HFFc6 (cell line): ENCODE measurements around the gene NBAS. TPM values are rescaled to one million over a fixed set of nuclear protein-coding genes. Genes with fewer than 3 reads are reported as not detected.

Experiments
- DNase-seq: peaks from one replicate; pipeline ENCODE4 v3.0.0-alpha.2; 2018
- H3K27ac Mint-ChIP-seq: 2 replicates; pipeline ENCODE4 v1.8.0; 2020; ENCODE audit warnings: mild to moderate bottlenecking, mixed read lengths
- H3K27me3 Mint-ChIP-seq: 2 replicates; pipeline ENCODE4 v1.8.0; 2021; ENCODE audit warnings: mild to moderate bottlenecking, moderate library complexity, mixed read lengths; ENCODE audit not compliant: insufficient read depth
- H3K36me3 Mint-ChIP-seq: 2 replicates; pipeline ENCODE4 v1.8.0; 2021; ENCODE audit warnings: low read depth, mixed read lengths
- H3K4me1 Mint-ChIP-seq: 2 replicates; pipeline ENCODE4 v1.8.0; 2020; ENCODE audit warnings: low read depth, mixed read lengths
- H3K4me3 Mint-ChIP-seq: 2 replicates; pipeline ENCODE4 v1.8.0; 2020; ENCODE audit warnings: mild to moderate bottlenecking, moderate library complexity, mixed read lengths
- H3K9me3 Mint-ChIP-seq: 2 replicates; pipeline ENCODE4 v1.8.0; 2020; ENCODE audit warnings: mild to moderate bottlenecking, mixed read lengths
- total RNA-seq, 6 experiments: library from RNA; stranded (reverse); fragmentation: NEBNext Ultra II Directional; extraction: Animal tissue kit (Norgen Biotek cat#: 25700); gene quantifications; 2 replicates in 1 of 6; 3 replicates in 5 of 6; pipeline ENCODE4 v1.2.3, GENCODE V29; 2021
- TF ChIP-seq, protein P1 (sequence below): fragments of 200-600 bp; sonication (generic); IDR thresholded peaks from 2 replicates; pipeline ENCODE4 v1.5.0; 2021; ENCODE audit warnings: antibody characterized with exemption, mild to moderate bottlenecking

The NBAS gene
- total RNA-seq, 6 experiments from 2014 or later = 43.5 to 54.0 (median 52.2) TPM

DNA sequence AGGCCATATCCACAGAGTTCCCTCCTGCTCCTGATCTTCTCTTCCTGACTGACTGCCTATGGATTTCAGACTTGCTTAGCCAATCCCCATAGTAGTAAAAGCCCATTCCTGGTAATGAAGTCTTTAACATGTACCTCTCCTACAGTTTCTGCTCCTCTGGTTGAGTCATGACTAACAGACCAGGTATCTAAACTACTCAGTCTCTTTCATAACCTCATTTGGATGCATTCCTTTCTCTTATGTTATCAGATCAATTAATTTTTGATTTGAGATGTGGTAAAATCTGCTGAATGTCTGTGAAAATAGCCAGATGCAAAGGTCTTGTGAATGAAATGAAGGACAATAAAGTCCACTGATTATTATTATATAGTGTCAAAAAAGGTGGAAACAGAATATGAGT is 198.0 kb downstream of the NBAS start:
- DNase-seq = peak; percentile 45
- TF ChIP-seq, protein P1, sequence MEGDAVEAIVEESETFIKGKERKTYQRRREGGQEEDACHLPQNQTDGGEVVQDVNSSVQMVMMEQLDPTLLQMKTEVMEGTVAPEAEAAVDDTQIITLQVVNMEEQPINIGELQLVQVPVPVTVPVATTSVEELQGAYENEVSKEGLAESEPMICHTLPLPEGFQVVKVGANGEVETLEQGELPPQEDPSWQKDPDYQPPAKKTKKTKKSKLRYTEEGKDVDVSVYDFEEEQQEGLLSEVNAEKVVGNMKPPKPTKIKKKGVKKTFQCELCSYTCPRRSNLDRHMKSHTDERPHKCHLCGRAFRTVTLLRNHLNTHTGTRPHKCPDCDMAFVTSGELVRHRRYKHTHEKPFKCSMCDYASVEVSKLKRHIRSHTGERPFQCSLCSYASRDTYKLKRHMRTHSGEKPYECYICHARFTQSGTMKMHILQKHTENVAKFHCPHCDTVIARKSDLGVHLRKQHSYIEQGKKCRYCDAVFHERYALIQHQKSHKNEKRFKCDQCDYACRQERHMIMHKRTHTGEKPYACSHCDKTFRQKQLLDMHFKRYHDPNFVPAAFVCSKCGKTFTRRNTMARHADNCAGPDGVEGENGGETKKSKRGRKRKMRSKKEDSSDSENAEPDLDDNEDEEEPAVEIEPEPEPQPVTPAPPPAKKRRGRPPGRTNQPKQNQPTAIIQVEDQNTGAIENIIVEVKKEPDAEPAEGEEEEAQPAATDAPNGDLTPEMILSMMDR = no peak
- no peaks in the 10 kb centered on the region for H3K9me3 Mint-ChIP-seq
- H3K4me3 Mint-ChIP-seq = peak overlapping the region; percentile 9; the same call in 1 of the 2 replicates
- H3K36me3 Mint-ChIP-seq = peaks cover 17% of the 10 kb centered on the region
- H3K27ac Mint-ChIP-seq = peak overlapping the region; percentile 55
- H3K27me3 Mint-ChIP-seq = no peaks in the 10 kb centered on the region; the same call in 1 of the 2 replicates
- peaks cover 53% of the 10 kb centered on the region for H3K4me1 Mint-ChIP-seq

DNA sequence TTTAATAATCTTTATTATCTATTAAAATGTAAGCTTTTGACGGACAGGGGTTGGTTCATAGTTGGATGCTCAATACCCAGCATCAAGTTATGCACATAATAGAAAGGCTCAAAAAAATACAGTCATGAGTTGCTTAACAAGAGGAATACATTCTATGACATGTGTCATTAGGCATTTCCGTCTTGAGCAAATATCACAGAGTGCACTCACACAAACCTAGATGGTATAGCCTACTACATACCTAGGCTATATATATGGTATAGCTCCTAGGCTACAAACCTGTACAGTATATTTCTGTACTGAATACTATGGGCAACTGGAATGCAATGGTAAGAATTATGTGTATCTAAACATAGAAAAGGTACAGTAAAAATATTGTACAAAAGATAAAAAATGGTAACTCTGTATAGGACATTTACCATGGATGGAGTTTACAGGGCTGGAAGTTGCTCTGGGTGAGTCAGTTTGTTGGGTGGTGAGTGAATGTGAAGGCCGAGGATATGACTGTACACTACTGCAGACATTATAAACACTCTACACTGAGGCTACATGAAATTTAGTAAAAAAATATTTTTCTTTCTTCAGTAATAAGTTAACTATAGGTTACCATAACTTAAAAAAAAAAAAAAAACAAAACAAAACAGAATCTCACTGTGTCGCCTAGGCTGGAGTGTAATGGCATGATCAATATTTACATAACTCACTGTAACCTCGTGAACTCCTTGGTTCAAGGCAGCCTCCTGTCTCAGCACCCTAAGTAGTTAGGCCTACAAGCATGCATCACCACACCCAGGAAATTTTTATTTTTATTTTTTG is 201.2 kb downstream of the NBAS start:
- H3K4me3 Mint-ChIP-seq = peak overlapping the region; percentile 44
- H3K9me3 Mint-ChIP-seq = no peaks in the 10 kb centered on the region
- TF ChIP-seq, protein P1 = no peak
- peak overlapping the region; percentile 89 for H3K27ac Mint-ChIP-seq
- peaks cover 30% of the 10 kb centered on the region for H3K36me3 Mint-ChIP-seq
- peaks cover 59% of the 10 kb centered on the region for H3K4me1 Mint-ChIP-seq
- DNase-seq = peak; percentile 88
- no peaks in the 10 kb centered on the region; the same call in 1 of the 2 replicates for H3K27me3 Mint-ChIP-seq

DNA sequence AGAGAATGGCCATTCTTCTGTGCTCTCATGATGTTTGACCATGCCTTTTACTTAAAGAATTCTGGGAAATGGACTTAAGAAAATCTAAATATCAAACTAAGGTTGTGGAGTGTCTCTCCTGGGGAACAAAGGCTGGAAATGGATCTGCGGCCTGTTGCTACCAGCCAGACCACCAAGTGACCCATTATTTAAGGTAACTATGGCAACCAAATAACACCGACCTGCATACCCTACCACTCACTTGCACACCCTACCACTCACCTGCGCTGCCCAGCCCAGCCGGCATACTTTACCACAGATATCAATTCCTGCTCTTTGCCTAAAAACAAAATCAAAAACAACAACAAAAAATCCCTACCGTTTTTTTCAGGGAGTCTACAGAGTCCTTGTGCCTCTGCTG is 203.2 kb downstream of the NBAS start:
- Mint-ChIP-seq H3K27ac (peak overlapping the region; percentile 75), H3K4me1 (peaks cover 58% of the 10 kb centered on the region), H3K9me3 (no peaks in the 10 kb centered on the region), H3K27me3 (no peaks in the 10 kb centered on the region; the same call in 1 of the 2 replicates), H3K36me3 (peaks cover 26% of the 10 kb centered on the region), H3K4me3 (no peak overlapping the region; the same call in 1 of the 2 replicates)
- DNase-seq = no peak
- TF ChIP-seq, protein P1 = no peak

DNA sequence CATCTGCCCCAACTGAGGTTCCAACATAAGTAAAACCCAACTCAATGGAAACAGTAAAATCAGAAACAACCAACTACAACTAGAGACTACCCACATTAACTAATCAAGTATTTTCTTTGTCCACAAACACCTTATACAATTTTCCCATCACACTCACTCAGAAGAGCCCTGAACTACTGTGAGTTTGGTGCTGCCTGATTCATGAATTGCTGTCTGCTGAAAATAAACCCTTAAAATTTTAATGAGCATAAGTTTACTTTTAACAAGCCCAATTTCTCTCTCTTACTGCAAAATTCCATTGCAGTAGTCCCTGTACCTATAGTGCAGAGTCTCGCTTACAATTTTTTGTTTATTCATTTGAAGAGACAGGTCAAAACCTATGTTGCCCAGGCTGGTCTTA is 203.9 kb downstream of the NBAS start:
- Mint-ChIP-seq H3K9me3 (no peaks in the 10 kb centered on the region), H3K4me1 (peaks cover 53% of the 10 kb centered on the region), H3K27ac (no peak overlapping the region; the same call in 1 of the 2 replicates), H3K4me3 (no peak overlapping the region), H3K36me3 (peaks cover 32% of the 10 kb centered on the region), H3K27me3 (no peaks in the 10 kb centered on the region; the same call in 1 of the 2 replicates)
- no peak for DNase-seq
- TF ChIP-seq, protein P1 = no peak

DNA sequence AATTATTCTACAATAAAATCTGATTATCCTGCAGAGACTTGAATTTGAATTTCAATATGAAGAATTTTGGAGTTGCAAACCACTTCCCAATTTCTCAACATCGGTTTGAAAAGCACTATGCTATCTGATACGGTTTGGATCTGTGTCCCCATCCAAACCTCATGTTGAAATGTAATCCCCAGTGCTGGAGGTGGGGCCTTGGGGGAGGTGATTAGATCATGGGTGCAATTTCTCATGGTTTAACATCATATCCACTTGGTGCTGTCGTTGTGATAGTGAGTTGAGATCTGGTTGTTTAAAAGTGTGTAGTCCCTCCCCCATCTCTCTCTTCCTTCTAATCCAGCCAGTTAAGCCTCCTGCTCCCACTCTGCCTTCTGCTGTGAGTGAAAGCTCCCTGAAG is 205.7 kb downstream of the NBAS start:
- DNase-seq = no peak
- Mint-ChIP-seq H3K9me3 (no peaks in the 10 kb centered on the region), H3K4me3 (no peak overlapping the region), H3K4me1 (peaks cover 47% of the 10 kb centered on the region), H3K27me3 (no peaks in the 10 kb centered on the region; the same call in 1 of the 2 replicates), H3K36me3 (peaks cover 42% of the 10 kb centered on the region), H3K27ac (no peak overlapping the region)
- TF ChIP-seq, protein P1 = no peak
